Measurements from ENCODE around the gene UBR2.

UBR2 gene

GRCh38 chr6:42563697-42564505, at the start of gene UBR2:
TSS of gene UBR2 (plus strand) at chr6:42564029. CDS start at chr6:42564320, 291 bp downstream.
- DNase-seq (ENCODE audit: low spot score), result peak; percentile 99

- DNase-seq (ENCODE audit: low spot score), result no peak
These were observed 49.1 kb upstream of the UBR2 start for GRCh38 chr6:42514745-42515144.

GRCh38 chr6:42519779-42520178, 44.0 kb upstream of the UBR2 start:
- DNase-seq (ENCODE audit: low spot score), result no peak

GRCh38 chr6:42520786-42521607, 42.8 kb upstream of the UBR2 start:
- no peak for DNase-seq (ENCODE audit: low spot score)

- DNase-seq (ENCODE audit: low spot score), result no peak
These were observed 41.8 kb upstream of the UBR2 start for GRCh38 chr6:42522036-42522435.

- no peak for DNase-seq (ENCODE audit: low spot score)
These were observed 40.7 kb upstream of the UBR2 start for GRCh38 chr6:42522942-42523814.

- no peak for DNase-seq (ENCODE audit: low spot score)
These were observed 38.6 kb upstream of the UBR2 start for GRCh38 chr6:42525206-42525605.

- no peak for DNase-seq (ENCODE audit: low spot score)
These were observed 37.2 kb upstream of the UBR2 start for GRCh38 chr6:42526616-42527015.

GRCh38 chr6:42527204-42527603, 36.6 kb upstream of the UBR2 start:
- DNase-seq (ENCODE audit: low spot score), result no peak

- no peak for DNase-seq (ENCODE audit: low spot score)
These were observed 33.5 kb upstream of the UBR2 start for GRCh38 chr6:42530296-42530695.

- no peak for DNase-seq (ENCODE audit: low spot score)
These were observed 33.1 kb upstream of the UBR2 start for GRCh38 chr6:42530751-42531150.

- DNase-seq (ENCODE audit: low spot score), result peak; percentile 66
These were observed 31.7 kb upstream of the UBR2 start for GRCh38 chr6:42532038-42532669.

- no peak for DNase-seq (ENCODE audit: low spot score)
These were observed 30.0 kb upstream of the UBR2 start for GRCh38 chr6:42533794-42534193.

GRCh38 chr6:42537536-42537935, 26.3 kb upstream of the UBR2 start:
- DNase-seq (ENCODE audit: low spot score), result no peak

- no peak for DNase-seq (ENCODE audit: low spot score)
These were observed 24.7 kb upstream of the UBR2 start for GRCh38 chr6:42539135-42539534.

- no peak for DNase-seq (ENCODE audit: low spot score)
These were observed 18.5 kb upstream of the UBR2 start for GRCh38 chr6:42545226-42545773.

- peak; percentile 77 for DNase-seq (ENCODE audit: low spot score)
These were observed 16.2 kb upstream of the UBR2 start for GRCh38 chr6:42547407-42548329.

- no peak for DNase-seq (ENCODE audit: low spot score)
These were observed 13.6 kb upstream of the UBR2 start for GRCh38 chr6:42550277-42550676.

GRCh38 chr6:42551217-42551616, 12.6 kb upstream of the UBR2 start:
- no peak for DNase-seq (ENCODE audit: low spot score)

- no peak for DNase-seq (ENCODE audit: low spot score)
These were observed 11.4 kb upstream of the UBR2 start for GRCh38 chr6:42552380-42552779.

Data from hematopoietic multipotent progenitor cell treated with erythropoietin and hydrocortisone succinate and interleukin-3 and kit ligand, for 17 days (in vitro differentiated cells).